Lung (tissue), 12 donors: ENCODE results near the gene ZBTB7B. TPM values are rescaled to one million over a fixed set of nuclear protein-coding genes. Genes with fewer than 3 reads are reported as not detected.
A peak's percentile ranks its signal among the peaks of the same experiment; 100 is the strongest.

Experiments used
- ATAC-seq: fragments of 200-7000 bp; cut with Tn5 transposase; one replicate; pipeline ENCODE4 v1.9.1; 2020; ENCODE audit warnings: moderate number of reproducible peaks; ENCODE audit not compliant: insufficient read depth, low FRiP score
- DNase-seq, 3 donors: peaks; one replicate each; pipeline ENCODE4 v3.0.0-alpha.2; 2013 to 2017
- H3K27ac ChIP-seq, 2 donors: one replicate each; pipeline ENCODE4 v1.5.1; 2013; ENCODE audit warnings: mild to moderate bottlenecking in 2 of 2, moderate library complexity in 2 of 2, control low read depth in 1 of 2, inconsistent platforms in 1 of 2, low read depth in 1 of 2, low read length in 1 of 2
- H3K27me3 ChIP-seq, 3 donors: one replicate each; pipeline ENCODE4 v1.5.1; 2013; ENCODE audit warnings: low read length in 2 of 3; ENCODE audit not compliant: control insufficient read depth in 3 of 3, insufficient read depth in 3 of 3
- H3K36me3 ChIP-seq, 4 donors: one replicate each; pipeline ENCODE4 v1.5.1; 2013; ENCODE audit warnings: low read length in 4 of 4, mild to moderate bottlenecking in 1 of 4, moderate library complexity in 1 of 4; ENCODE audit not compliant: control insufficient read depth in 4 of 4, insufficient read depth in 4 of 4
- H3K4me1 ChIP-seq, 5 donors: one replicate each; pipeline ENCODE4 v1.5.1; 2013; ENCODE audit warnings: low read length in 5 of 5, mild to moderate bottlenecking in 2 of 5, moderate library complexity in 1 of 5; ENCODE audit not compliant: control insufficient read depth in 5 of 5, insufficient read depth in 5 of 5
- H3K4me3 ChIP-seq: one replicate; pipeline ENCODE4 v1.5.1; 2013; ENCODE audit warnings: mild to moderate bottlenecking, control low read depth, moderate library complexity
- H3K9ac ChIP-seq, 2 donors: one replicate each; pipeline ENCODE4 v1.5.1; 2013; ENCODE audit warnings: low read length in 2 of 2, control low read depth in 1 of 2; ENCODE audit not compliant: insufficient read depth in 1 of 2
- H3K9me3 ChIP-seq, 4 donors: one replicate each; pipeline ENCODE4 v1.5.1; 2013; ENCODE audit warnings: low read length in 3 of 4, mild to moderate bottlenecking in 1 of 4, moderate library complexity in 1 of 4; ENCODE audit not compliant: control insufficient read depth in 4 of 4, insufficient read depth in 3 of 4
- CTCF ChIP-seq: IDR thresholded peaks from 2 replicates; pipeline ENCODE4 v1.5.1; 2012; ENCODE audit warnings: mild to moderate bottlenecking; ENCODE audit errors: control extremely low read depth, extremely low read depth
- WGBS, 2 donors: extraction: QIAGEN DNeasy Blood & Tissue Kit; methylation state at CpG; one replicate each; pipeline ENCODE4 v1.1.7; 2013; 5-methylcytosine and 5-hydroxymethylcytosine counted together
- polyA plus RNA-seq, 2 donors: library from polyadenylated mRNA; stranded (reverse); fragments of 200-250 nt; gene quantifications; one replicate each; pipeline ENCODE4 v1.2.1, GENCODE V29; 2013
- total RNA-seq, 2 donors: library from RNA; depleted of rRNA in 1 of 2; stranded (reverse); fragments of >200 nt in 1 of 2; gene quantifications; one replicate each; pipeline ENCODE4 v1.2.1, GENCODE V29; 2014 to 2021
- donor health status: control.
- donor health status: control.
- donor health status: Bipolar disorder and iron deficiency.
- donor health status: healthy.
- donor health status: DM: yes; HTN: yes; CAD: no.

The ZBTB7B gene
- total and polyA plus RNA-seq, 4 donors, result 41.9 to 83.3 (median 55.2) TPM

DNA sequence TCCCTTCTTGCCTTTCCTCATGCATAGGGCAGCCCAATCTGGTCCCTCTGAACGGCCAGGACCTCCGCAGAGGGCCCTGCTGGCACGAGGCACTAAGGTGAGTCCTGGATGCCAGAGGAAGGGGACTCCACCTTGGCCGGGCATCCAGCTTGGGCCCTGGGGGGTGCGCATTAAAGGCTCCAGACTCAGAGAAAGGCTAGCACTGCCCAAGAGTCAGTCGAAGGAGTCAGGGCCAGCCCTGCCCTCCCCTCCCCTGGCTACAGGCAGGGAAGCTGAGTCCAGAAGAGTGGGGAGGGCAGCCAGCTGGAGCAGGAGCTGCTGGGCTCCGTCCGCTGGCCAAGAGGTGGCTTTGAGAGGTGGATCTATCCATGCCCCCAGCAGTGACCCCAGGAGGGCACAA is 58.1 kb downstream of the ZBTB7B start:
- no peak overlapping the region for H3K27ac ChIP-seq
- H3K4me3 ChIP-seq, result no peak overlapping the region
- DNase-seq, result no peak
- 87 to 92% methylated on average over 8 of the region's 8 CpGs for WGBS, 2 donors
- peaks cover 0 to 31% (median 10%) of the 10 kb centered on the region in 5 donors for H3K4me1 ChIP-seq
- H3K36me3 ChIP-seq, result peaks cover 0 to 42% (median 3%) of the 10 kb centered on the region in 4 donors
- H3K9ac ChIP-seq, result no peak overlapping the region
- no peak for TF ChIP-seq CTCF
- ATAC-seq, result no peak
- H3K27me3 ChIP-seq, result peaks cover 0 to 4% (median 0%) of the 10 kb centered on the region in 3 donors
- peaks cover 0 to 2% (median 0%) of the 10 kb centered on the region in 4 donors for H3K9me3 ChIP-seq

DNA sequence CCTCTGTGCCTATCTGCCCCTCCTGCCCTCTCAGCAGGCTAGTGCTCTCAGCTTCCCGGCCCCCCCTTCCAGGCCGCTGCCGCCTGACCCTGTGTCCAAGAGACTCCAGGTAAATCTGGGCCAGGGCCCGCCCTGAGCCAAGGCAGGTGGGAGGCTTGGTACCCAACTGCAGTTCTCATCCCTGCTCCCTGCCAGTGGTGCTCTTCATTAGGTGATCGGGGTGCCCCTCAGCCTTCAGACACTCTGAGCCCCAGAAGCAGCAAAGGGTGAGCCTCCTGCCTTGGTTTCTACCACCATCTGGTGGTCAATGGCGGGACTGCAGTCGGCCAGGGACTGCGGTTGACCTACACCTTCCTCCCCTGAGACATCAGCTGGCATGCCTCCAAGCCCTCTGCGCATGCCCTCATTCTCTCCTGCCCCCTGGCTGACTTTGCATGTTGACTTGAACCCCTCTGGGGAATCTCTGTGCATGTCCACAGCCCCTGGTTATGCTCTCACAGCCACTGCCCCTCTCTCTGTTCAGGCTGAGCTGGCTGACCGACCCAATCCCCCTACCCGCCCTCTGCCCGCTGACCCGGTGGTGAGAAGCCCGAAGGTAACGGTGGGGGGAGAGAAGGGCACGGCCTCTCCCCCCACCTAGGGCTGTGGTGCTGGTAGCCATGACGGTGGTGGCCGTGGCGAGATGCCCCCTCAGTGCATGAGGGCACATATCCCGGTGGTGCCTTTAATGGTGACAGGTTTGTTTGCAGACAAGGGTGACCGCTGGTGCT is 59.0 kb downstream of the ZBTB7B start:
- H3K9ac ChIP-seq, result no peak overlapping the region
- peaks cover 0 to 35% (median 3%) of the 10 kb centered on the region in 4 donors for H3K36me3 ChIP-seq
- H3K9me3 ChIP-seq, result peaks cover 0 to 2% (median 0%) of the 10 kb centered on the region in 4 donors
- peaks cover 0 to 31% (median 10%) of the 10 kb centered on the region in 5 donors for H3K4me1 ChIP-seq
- DNase-seq, result peak; percentile 73 to 85 (median 75)
- H3K27ac ChIP-seq, result no peak overlapping the region
- TF ChIP-seq CTCF, result peak; percentile 96
- H3K27me3 ChIP-seq, result peaks cover 0 to 4% (median 0%) of the 10 kb centered on the region in 3 donors
- no peak overlapping the region for H3K4me3 ChIP-seq
- peak; percentile 50 for ATAC-seq
- 41 to 47% methylated on average over 20 to 21 of the region's 21 CpGs for WGBS, 2 donors

- peak in 1 of 3 donors; percentile 23 for DNase-seq
- Histone ChIP-seq H3K27me3 (peaks cover 0 to 4% (median 0%) of the 10 kb centered on the region in 3 donors), H3K36me3 (peaks cover 2 to 29% (median 2%) of the 10 kb centered on the region in 4 donors), H3K4me1 (peaks cover 0 to 31% (median 10%) of the 10 kb centered on the region in 5 donors), H3K9me3 (peaks cover 0 to 2% (median 0%) of the 10 kb centered on the region in 4 donors), H3K4me3 (no peak overlapping the region), H3K9ac (no peak overlapping the region), H3K27ac (no peak overlapping the region)
- 55 to 56% methylated on average over 29 of the region's 29 CpGs for WGBS, 2 donors
- no peak for TF ChIP-seq CTCF
- ATAC-seq, result no peak
Observed at GRCh38 chr1:155062151-155062686, 59.6 kb downstream of the ZBTB7B start.
